GM06990 (cell line): Measurements from ENCODE around the gene EDN2.

Experiments used
- DNase-seq: peaks from one replicate; pipeline ENCODE4 v3.0.0-alpha.2; 2011; ENCODE audit not compliant: insufficient read length; ENCODE audit errors: extremely low read depth
- H3K27me3 ChIP-seq: replicated peaks from 2 replicates; pipeline ENCODE4 v1.6.0; 2011; ENCODE audit warnings: low read length; ENCODE audit not compliant: control insufficient read depth, insufficient read depth
- H3K36me3 ChIP-seq: 2 replicates; pipeline ENCODE4 v1.5.1; 2011; ENCODE audit warnings: low read length; ENCODE audit not compliant: control insufficient read depth, insufficient read depth
- H3K4me3 ChIP-seq: replicated peaks from 2 replicates; pipeline ENCODE4 v1.5.1; 2011; ENCODE audit warnings: low read depth, mild to moderate bottlenecking, control low read depth, low read length
- TF ChIP-seq, protein P1 (sequence below): IDR thresholded peaks from 2 replicates; pipeline ENCODE4 v1.5.1; 2011; ENCODE audit warnings: low read length, control low read depth, mild to moderate bottlenecking, inconsistent platforms; ENCODE audit not compliant: insufficient read depth, poor library complexity, severe bottlenecking

The EDN2 gene

GRCh38 chr1:41429641-41430035 is 54.8 kb downstream of the EDN2 start:
- Histone ChIP-seq H3K36me3 (no peaks in the 10 kb centered on the region), H3K4me3 (no peak overlapping the region), H3K27me3 (no peaks in the 10 kb centered on the region; the same call in none of the 2 replicates)
- DNase-seq = no peak
- TF ChIP-seq, protein P1, sequence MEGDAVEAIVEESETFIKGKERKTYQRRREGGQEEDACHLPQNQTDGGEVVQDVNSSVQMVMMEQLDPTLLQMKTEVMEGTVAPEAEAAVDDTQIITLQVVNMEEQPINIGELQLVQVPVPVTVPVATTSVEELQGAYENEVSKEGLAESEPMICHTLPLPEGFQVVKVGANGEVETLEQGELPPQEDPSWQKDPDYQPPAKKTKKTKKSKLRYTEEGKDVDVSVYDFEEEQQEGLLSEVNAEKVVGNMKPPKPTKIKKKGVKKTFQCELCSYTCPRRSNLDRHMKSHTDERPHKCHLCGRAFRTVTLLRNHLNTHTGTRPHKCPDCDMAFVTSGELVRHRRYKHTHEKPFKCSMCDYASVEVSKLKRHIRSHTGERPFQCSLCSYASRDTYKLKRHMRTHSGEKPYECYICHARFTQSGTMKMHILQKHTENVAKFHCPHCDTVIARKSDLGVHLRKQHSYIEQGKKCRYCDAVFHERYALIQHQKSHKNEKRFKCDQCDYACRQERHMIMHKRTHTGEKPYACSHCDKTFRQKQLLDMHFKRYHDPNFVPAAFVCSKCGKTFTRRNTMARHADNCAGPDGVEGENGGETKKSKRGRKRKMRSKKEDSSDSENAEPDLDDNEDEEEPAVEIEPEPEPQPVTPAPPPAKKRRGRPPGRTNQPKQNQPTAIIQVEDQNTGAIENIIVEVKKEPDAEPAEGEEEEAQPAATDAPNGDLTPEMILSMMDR = no peak
